ENCODE data around the gene CRPPA. TPM values are rescaled to one million over a fixed set of nuclear protein-coding genes. Genes with fewer than 3 reads are reported as not detected.

The CRPPA gene
- total and polyA plus RNA-seq, 10 of the 15 experiments (the other 5 are each of a cell fraction or from before 2014, with no cell fraction given): not detected

DNA sequence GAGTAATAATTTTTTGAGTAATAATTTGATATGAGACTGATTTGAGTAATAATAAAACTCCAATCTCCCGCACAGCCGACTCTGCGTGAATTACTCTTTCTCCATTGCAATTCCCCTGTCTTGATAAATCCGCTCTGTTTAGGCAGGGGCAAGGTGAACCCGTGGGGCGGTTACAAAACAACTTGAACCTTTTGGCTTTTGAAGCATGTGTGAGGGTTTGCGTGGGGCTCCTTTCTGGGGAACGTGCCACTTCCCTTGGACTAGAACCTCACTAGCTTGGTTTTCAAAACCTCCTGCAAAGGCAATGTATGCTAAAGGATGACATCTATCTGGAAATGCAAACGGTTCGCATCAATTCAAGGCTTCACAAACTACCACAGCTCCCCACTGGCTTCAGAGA, 1.5 kb downstream of the CRPPA start:
- intact Hi-C loops (cut with micrococcal nuclease; ENCODE audit: unreplicated experiment): no loop called here
- RAD21 ChIA-PET (ENCODE audit: unreplicated experiment): no interaction called here
- CTCF ChIA-PET: interaction anchor here (0.6 kb wide), 1 partner anchor 1091 kb away, joined by 3 read pairs; no protein-coding TSS in a partner anchor
- Histone ChIP-seq H3K4me3 (no peak overlapping the region), H3K4me1 (ENCODE audit: control insufficient read depth, insufficient read depth, low read length) (no peaks in the 10 kb centered on the region), H3K9ac (ENCODE audit: control insufficient read depth, insufficient read depth, low read length) (no peak overlapping the region), H3K4me2 (ENCODE audit: control insufficient read depth, insufficient read depth) (no peak overlapping the region), H3K27me3 (replicated peaks in 1 of 2; ENCODE audit: control insufficient read depth in 2 of 2, insufficient read depth in 2 of 2, low read length in 1 of 2) (peaks cover 4 to 6% of the 10 kb centered on the region in 2 experiments; a peak in 3 of 4 replicates), H3K79me2 (ENCODE audit: control insufficient read depth, insufficient read depth, low read length) (no peaks in the 10 kb centered on the region), H3K27ac (ENCODE audit: control insufficient read depth, insufficient read depth) (no peak overlapping the region), H3K9me3 (replicated peaks; ENCODE audit: control insufficient read depth, insufficient read depth, low read length) (no peaks in the 10 kb centered on the region), H4K20me1 (ENCODE audit: control insufficient read depth, insufficient read depth) (no peaks in the 10 kb centered on the region), H2AFZ (ENCODE audit: control insufficient read depth, low read depth, low read length) (no peak overlapping the region), H3K36me3 (ENCODE audit: control insufficient read depth in 2 of 2, insufficient read depth in 2 of 2, low read length in 1 of 2) (no peaks in the 10 kb centered on the region)
- POLR2A ChIA-PET: no interaction called here
- TF ChIP-seq CHD1 (IDR thresholded peaks at IDR 0.05; ENCODE audit: low read depth, low read length): no peak
- TF ChIP-seq CHD4 (IDR thresholded peaks at IDR 0.05): no peak
- no peak for TF ChIP-seq ETV6 (conservative IDR thresholded peaks at IDR 0.05 in 1 of 2, IDR thresholded peaks at IDR 0.05 in 1 of 2; ENCODE audit: borderline replicate concordance in 1 of 2, low read depth in 1 of 2)
- TF ChIP-seq MYC (IDR thresholded peaks at IDR 0.05; ENCODE audit: insufficient read depth, insufficient read length, insufficient replicate concordance, low read length, severe bottlenecking): no peak
- TF ChIP-seq KLF5 (IDR thresholded peaks at IDR 0.05; ENCODE audit: partially characterized antibody): no peak
- TF ChIP-seq HCFC1 (IDR thresholded peaks at IDR 0.05; ENCODE audit: low read length): no peak
- no peak for TF ChIP-seq POLR2A (IDR thresholded peaks at IDR 0.05; ENCODE audit: low read depth, low read length)
- TF ChIP-seq, protein P1, sequence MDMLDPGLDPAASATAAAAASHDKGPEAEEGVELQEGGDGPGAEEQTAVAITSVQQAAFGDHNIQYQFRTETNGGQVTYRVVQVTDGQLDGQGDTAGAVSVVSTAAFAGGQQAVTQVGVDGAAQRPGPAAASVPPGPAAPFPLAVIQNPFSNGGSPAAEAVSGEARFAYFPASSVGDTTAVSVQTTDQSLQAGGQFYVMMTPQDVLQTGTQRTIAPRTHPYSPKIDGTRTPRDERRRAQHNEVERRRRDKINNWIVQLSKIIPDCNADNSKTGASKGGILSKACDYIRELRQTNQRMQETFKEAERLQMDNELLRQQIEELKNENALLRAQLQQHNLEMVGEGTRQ (IDR thresholded peaks at IDR 0.05; ENCODE audit: borderline replicate concordance, low read depth, low read length): no peak
- TF ChIP-seq, protein P2, sequence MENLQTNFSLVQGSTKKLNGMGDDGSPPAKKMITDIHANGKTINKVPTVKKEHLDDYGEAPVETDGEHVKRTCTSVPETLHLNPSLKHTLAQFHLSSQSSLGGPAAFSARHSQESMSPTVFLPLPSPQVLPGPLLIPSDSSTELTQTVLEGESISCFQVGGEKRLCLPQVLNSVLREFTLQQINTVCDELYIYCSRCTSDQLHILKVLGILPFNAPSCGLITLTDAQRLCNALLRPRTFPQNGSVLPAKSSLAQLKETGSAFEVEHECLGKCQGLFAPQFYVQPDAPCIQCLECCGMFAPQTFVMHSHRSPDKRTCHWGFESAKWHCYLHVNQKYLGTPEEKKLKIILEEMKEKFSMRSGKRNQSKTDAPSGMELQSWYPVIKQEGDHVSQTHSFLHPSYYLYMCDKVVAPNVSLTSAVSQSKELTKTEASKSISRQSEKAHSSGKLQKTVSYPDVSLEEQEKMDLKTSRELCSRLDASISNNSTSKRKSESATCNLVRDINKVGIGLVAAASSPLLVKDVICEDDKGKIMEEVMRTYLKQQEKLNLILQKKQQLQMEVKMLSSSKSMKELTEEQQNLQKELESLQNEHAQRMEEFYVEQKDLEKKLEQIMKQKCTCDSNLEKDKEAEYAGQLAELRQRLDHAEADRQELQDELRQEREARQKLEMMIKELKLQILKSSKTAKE (IDR thresholded peaks at IDR 0.05; ENCODE audit: low read depth, poor library complexity, severe bottlenecking): no peak
- TF ChIP-seq SREBF2 (IDR thresholded peaks at IDR 0.05; ENCODE audit: low read length): no peak
- no peak for TF ChIP-seq TCF3 (IDR thresholded peaks at IDR 0.05; ENCODE audit: borderline replicate concordance, insufficient read depth, low read depth, low read length)
- TF ChIP-seq RFX5 (IDR thresholded peaks at IDR 0.05; ENCODE audit: low read depth, low read length): no peak
- WGBS (ENCODE audit: insufficient coverage, insufficient replicate concordance, low lambda C conversion rate, missing lambda C conversion rate): 51% methylated on average over 10 of the region's 10 CpGs
- ATAC-seq (no peak), DNase-seq (ENCODE audit: low read depth, low spot score) (no peak), FAIRE-seq (no peak)
- in situ Hi-C loops (cut with MboI): no loop called here
- no TSS peak for BruUV-seq (replicated peaks)
- SMC1A ChIA-PET (ENCODE audit: uncharacterized antibody, unreplicated experiment): no interaction called here
